Left forelimb (tissue), 1 donor: ENCODE measurements around the gene RNU1-2.
"Not testable (repeated sequence)": the region's sequence is repeated elsewhere in the genome, so short reads cannot be mapped to it uniquely, and the experiment has no call there.

Experiments used
- DNase-seq: peaks from one replicate; pipeline ENCODE4 v3.0.0-alpha.2; 2018; ENCODE audit warnings: low spot score

RNU1-2 gene

GRCh38 chr1:16927256-16927655 lies 31.5 kb downstream of the RNU1-2 start:
- DNase-seq, result no peak

- DNase-seq, result no peak
Measured at GRCh38 chr1:16927711-16928485, 32.1 kb downstream of the RNU1-2 start.

GRCh38 chr1:16929146-16930041 lies 33.6 kb downstream of the RNU1-2 start:
- not testable (repeated sequence) for DNase-seq

- DNase-seq, result not testable (repeated sequence)
Measured at GRCh38 chr1:16931206-16931934, 35.6 kb downstream of the RNU1-2 start.

- DNase-seq, result not testable (repeated sequence)
Measured at GRCh38 chr1:16933945-16934344, 38.2 kb downstream of the RNU1-2 start.

DNA sequence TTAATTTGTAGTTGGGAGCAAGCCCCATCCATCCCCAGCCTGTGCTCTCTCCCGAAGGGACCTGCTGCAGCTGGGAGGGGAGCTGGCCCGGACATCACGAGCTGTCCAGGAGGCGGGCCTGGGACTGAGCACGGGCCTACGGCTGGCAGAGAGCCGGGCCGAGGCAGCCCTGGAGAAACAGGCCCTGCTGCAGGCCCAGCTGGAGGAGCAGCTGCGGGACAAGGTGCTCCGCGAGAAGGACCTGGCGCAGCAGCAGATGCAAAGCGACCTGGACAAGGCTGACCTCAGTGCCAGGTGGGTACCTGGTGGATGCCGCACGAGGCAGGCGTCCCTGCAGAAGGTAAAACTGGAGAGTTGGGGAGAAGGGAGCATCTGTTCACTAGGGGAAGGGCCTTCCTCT lies 40.8 kb downstream of the RNU1-2 start:
- DNase-seq, result not testable (repeated sequence)

- no peak for DNase-seq
Measured at GRCh38 chr1:16938351-16939321, 42.9 kb downstream of the RNU1-2 start.

GRCh38 chr1:16939386-16940180 lies 43.8 kb downstream of the RNU1-2 start:
- DNase-seq, result not testable (repeated sequence)

DNA sequence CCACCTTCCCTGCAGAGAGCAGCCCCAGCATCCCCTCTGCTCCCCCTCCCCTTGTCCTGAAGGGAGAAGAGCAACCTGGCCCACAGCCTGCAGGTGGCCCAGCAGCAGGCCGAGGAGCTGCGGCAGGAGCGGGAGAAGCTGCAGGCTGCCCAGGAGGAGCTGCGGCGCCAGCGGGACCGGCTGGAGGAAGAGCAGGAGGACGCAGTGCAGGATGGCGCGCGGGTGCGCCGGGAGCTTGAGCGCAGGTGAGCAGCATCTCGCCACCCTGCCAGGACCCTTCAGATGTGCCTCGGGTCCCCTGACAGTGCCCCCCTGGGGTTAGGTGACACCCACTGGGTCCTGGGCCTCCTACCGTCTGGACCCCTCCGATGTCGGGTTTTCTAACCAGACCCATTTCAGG lies 48.3 kb downstream of the RNU1-2 start:
- no peak for DNase-seq

- not testable (repeated sequence) for DNase-seq
Measured at GRCh38 chr1:16945512-16945911, 49.7 kb downstream of the RNU1-2 start.
